Muscle of leg (tissue), 16 donors: ENCODE measurements around the gene UPK3BL1. TPM values are rescaled to one million over a fixed set of nuclear protein-coding genes. Genes with fewer than 3 reads are reported as not detected.
"Not testable (repeated sequence)": the region's sequence is repeated elsewhere in the genome, so short reads cannot be mapped to it uniquely, and the experiment has no call there.

Experiments used
- DNase-seq: peaks from one replicate; pipeline ENCODE4 v3.0.0; 2013
- H3K27ac ChIP-seq: one replicate; pipeline ENCODE4 v1.5.1; 2013; ENCODE audit warnings: mild to moderate bottlenecking, low read length, control low read depth
- H3K27me3 ChIP-seq: one replicate; pipeline ENCODE4 v1.6.1; 2013; ENCODE audit warnings: low read length; ENCODE audit not compliant: control insufficient read depth, insufficient read depth
- H3K36me3 ChIP-seq: one replicate; pipeline ENCODE4 v1.6.1; 2013; ENCODE audit warnings: low read length; ENCODE audit not compliant: control insufficient read depth, insufficient read depth
- H3K4me1 ChIP-seq: one replicate; pipeline ENCODE4 v1.6.1; 2013; ENCODE audit warnings: low read length; ENCODE audit not compliant: control insufficient read depth, insufficient read depth
- H3K4me3 ChIP-seq: one replicate; pipeline ENCODE4 v1.5.1; 2013; ENCODE audit warnings: low read length, control low read depth
- H3K9me3 ChIP-seq: replicated peaks from 2 replicates; pipeline ENCODE4 v1.6.1; 2013; ENCODE audit warnings: low read depth, low read length; ENCODE audit not compliant: control insufficient read depth
- WGBS: methylation state at CpG from one replicate; pipeline ENCODE4 v1.1.5; 2013; ENCODE audit warnings: missing lambda C conversion rate; ENCODE audit not compliant: insufficient coverage; 5-methylcytosine and 5-hydroxymethylcytosine counted together
- long read RNA-seq, 11 donors: transcript quantifications; one replicate each; lab custom pipeline, GENCODE V29; 2026
- polyA plus RNA-seq, 8 donors: library from polyadenylated mRNA; unstranded; fragments of 120-200 nt; gene quantifications; one replicate each; pipeline versions ENCODE4 v1.2.1 to v1.2.3, GENCODE V29; 2013; ENCODE audit warnings: inconsistent platforms in 1 of 8, low replicate concordance in 1 of 8; ENCODE audit not compliant: insufficient read length in 8 of 8, insufficient read depth in 1 of 8
- total RNA-seq: library from RNA; stranded (reverse); fragments of 120-200 nt; gene quantifications from one replicate; pipeline ENCODE4 v1.2.4, GENCODE V29; 2013

UPK3BL1 gene, protein sequence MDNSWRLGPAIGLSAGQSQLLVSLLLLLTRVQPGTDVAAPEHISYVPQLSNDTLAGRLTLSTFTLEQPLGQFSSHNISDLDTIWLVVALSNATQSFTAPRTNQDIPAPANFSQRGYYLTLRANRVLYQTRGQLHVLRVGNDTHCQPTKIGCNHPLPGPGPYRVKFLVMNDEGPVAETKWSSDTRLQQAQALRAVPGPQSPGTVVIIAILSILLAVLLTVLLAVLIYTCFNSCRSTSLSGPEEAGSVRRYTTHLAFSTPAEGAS
- total RNA-seq = 7.3 TPM
- 10 to 100 TPM in 4 of 8 donors, 1 to 10 TPM in 4; 2.2 to 35.0 (median 8.9) TPM for polyA plus RNA-seq
- long read RNA-seq, donor 1, partial matches to known transcripts = 0 of 1 reads
- long read RNA-seq, donor 1, other reads (novel, unspliced or antisense) = 0 of 1 reads
- long read RNA-seq, donor 2, partial matches to known transcripts = 0 of 1 reads
- long read RNA-seq, donor 2, other reads (novel, unspliced or antisense) = 0 of 1 reads
- long read RNA-seq, donor 3, partial matches to known transcripts = 0 of 2 reads
- long read RNA-seq, donor 3, other reads (novel, unspliced or antisense) = 0 of 2 reads
- long read RNA-seq, donor 4 = 0 reads
- long read RNA-seq, donor 5 = 0 reads
- long read RNA-seq, donor 6 = 0 reads
- long read RNA-seq, donor 7 = 0 reads
- long read RNA-seq, donor 8 = 0 reads
- long read RNA-seq, donor 9 = 0 reads
- long read RNA-seq, donor 10 = 0 reads
- long read RNA-seq, donor 11 = 0 reads

GRCh38 chr7:102642691-102643090 lies at the start of gene UPK3BL1:
UPK3BL1 (minus strand) TSS chr7:102642791; CDS start chr7:102642741, 50 bp downstream.
- not testable (repeated sequence) for H3K9me3 ChIP-seq, DNase-seq, H3K27me3 ChIP-seq, H3K36me3 ChIP-seq, H3K27ac ChIP-seq, H3K4me1 ChIP-seq, H3K4me3 ChIP-seq
- WGBS = no CpG with 5 or more reads among the region's 9 CpGs

DNA sequence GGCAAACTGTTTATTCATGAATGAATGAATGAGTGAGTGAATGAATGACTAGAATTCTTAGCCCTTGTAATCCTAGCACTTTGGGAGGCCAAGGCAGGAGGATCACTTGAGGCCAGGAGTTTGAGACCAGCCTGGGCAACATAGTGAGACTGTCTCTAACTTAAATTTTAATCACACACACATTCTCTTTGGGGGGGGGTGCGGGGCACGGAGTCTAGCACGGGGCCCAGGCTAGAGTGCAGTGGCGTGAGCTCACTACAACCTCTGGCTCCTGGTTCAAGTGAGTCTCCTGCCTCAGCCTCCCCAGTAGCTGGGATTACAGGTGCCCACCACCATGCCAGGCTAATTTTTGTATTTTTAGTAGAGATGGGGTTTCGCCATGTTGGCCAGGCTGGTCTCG lies 48.0 kb upstream of the UPK3BL1 start:
- H3K36me3 ChIP-seq, H3K4me3 ChIP-seq, H3K27me3 ChIP-seq, H3K4me1 ChIP-seq, H3K9me3 ChIP-seq, DNase-seq, H3K27ac ChIP-seq: not testable (repeated sequence)
- WGBS = no CpG with 5 or more reads among the region's 6 CpGs

DNA sequence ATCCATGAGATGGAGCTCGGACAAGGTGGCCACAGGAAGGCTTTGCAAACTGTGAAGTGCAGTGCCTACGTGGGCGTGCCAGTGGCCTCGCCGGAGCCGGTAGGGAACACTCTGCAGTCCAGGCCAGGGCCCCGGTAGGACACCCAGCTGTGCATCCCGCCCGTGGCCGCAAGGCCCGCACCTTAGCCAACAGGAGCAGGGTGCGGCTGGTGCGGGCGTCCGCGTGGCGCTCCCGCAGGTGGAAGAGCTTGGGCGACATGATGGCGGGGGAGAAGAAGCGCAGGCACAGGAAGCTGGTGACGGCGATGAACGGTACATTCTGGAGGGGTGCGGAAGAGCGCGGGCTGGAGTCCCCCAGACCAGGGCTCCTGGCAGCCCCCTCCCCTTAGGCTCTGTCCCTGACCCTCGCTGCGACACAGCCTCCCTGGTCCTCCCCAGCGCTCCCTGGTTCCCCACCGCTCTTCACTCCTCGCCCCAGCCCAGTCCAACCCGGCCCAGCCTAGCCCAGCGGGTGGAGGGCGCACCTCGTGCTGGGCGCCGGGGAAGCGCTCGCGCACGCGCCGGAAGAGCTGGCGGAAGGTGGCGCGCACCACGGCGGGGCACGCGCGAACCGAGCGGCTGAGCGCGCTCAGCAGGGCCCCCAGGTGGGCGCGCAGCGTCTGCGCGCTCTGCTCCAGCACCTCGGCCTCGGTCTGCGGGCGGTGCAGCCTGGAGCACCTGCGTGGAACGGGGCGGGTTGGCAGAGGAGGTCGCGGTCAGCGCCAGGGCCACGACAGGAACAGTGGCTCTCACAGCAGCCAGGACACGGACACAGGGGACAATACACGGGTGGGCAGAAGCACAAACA lies 47.1 kb upstream of the UPK3BL1 start:
- H3K36me3 ChIP-seq, H3K9me3 ChIP-seq, DNase-seq, H3K4me1 ChIP-seq, H3K4me3 ChIP-seq, H3K27ac ChIP-seq, H3K27me3 ChIP-seq: not testable (repeated sequence)
- WGBS = no CpG with 5 or more reads among the region's 74 CpGs

DNA sequence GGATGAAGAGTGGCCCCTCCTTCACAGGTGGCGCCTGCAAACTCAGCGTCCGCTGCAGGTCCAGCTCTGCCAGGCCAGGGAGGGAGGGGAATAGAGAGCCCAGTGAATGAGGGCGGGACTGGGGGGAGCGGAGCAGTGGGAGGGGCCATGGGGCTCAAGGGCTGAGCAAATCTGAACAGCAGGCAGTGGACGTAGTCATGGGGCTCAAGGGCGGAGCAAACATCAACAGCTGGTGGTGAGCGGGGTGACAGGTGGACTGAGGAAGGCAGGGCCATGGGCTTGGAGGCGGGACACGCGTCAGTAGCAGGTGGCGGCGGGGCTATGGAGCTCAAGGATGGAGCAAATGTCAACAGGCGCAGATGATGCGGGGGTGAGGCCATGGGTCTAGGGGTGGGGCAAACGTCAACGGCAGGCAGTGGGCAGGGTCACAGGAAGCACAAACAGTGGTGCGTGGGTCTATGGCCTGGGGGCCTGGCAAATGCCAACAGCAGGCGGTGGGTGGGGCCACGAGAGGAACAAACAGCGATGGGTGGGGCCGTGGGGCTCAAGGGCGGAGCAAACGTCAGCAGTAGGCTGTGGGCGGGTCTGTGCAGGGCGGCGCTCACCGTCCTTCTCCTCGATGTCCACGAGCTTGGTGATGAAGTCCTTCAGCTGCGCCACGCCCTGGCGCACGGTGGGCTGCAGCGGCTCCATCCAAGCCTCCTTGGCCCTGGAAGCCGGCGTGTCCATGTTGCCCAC lies 45.9 kb upstream of the UPK3BL1 start:
- not testable (repeated sequence) for H3K36me3 ChIP-seq, H3K9me3 ChIP-seq, H3K27ac ChIP-seq, H3K27me3 ChIP-seq, DNase-seq, H3K4me1 ChIP-seq, H3K4me3 ChIP-seq
- no CpG with 5 or more reads among the region's 37 CpGs for WGBS

- not testable (repeated sequence) for H3K4me3 ChIP-seq, H3K36me3 ChIP-seq, H3K27ac ChIP-seq, H3K27me3 ChIP-seq, H3K9me3 ChIP-seq, H3K4me1 ChIP-seq, DNase-seq
- WGBS = no CpG with 5 or more reads among the region's 5 CpGs
Measured at GRCh38 chr7:102682560-102682959, 40.0 kb upstream of the UPK3BL1 start.

DNA sequence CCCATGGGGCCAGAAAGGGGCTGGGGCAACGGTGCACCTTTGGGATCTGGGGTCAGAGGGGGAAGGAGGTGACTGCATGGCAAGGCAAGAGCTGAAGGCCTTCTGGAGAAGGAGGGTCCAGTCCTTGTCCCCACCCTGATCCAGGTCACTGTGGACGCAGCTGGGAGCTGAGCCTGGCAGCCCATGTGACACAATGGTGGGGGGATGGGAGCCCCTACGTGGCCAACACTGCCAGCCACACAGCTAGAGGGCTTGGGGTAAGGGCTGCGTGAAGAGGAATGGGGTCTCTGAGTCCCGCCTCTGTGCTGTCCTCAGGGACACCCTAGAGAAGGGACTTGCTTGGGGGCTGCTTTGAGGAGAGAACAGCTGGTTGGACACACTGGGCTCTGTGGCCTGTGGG lies 38.2 kb upstream of the UPK3BL1 start:
- not testable (repeated sequence) for DNase-seq, H3K9me3 ChIP-seq, H3K27ac ChIP-seq, H3K27me3 ChIP-seq, H3K4me1 ChIP-seq, H3K36me3 ChIP-seq, H3K4me3 ChIP-seq
- WGBS = no CpG with 5 or more reads among the region's 5 CpGs

DNA sequence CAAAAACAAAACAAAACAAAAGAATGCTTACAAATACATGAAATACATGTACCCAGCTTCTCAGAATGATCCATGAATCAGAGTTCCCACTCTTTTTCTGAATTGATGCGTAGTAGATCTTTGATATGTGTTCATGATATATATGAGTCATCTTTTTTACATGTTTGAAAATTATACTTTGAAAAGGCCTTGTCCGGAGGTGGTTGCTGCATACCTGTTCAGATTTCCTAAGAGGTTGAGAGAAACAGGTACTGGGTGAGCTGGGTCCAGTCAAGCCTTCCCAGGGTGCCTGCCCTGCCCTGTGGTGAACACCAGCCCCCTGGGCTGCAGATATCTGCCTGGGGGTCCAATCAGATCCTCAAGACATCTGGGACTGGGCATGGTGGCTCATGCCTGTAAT lies 33.0 kb upstream of the UPK3BL1 start:
- H3K36me3 ChIP-seq, H3K27ac ChIP-seq, H3K4me3 ChIP-seq, H3K9me3 ChIP-seq, H3K4me1 ChIP-seq, H3K27me3 ChIP-seq, DNase-seq: not testable (repeated sequence)
- WGBS = no CpG with 5 or more reads among the region's 2 CpGs

DNA sequence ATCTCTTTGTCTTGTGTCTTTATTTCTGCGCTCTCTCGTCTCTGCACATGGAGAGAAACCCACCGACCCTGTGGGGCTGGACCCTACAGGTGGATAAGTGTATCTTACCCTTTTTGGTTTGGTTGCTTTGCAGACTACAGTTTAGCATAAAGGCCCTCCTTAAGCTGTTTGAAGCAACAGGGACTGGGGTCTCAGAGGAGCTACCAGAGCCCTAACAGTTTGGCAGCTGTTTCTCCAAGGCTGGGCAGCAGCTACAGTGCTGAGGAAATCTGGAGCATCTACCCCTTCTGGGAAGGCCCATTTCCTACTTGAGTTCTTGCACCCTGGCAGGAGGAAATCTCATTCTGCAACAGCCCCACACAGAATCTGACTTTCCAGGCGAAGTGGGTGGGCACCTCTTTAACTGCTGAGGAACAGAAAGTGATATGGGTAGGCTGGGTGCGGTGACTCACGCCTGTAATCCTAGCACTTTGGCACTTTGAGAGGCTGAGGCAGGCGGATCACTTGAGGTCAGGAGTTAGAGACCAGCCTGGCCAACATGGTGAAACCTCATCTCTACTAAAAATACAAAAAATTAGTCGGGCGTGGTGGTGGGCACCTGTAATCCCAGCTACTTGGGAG lies 31.0 kb upstream of the UPK3BL1 start:
- not testable (repeated sequence) for H3K36me3 ChIP-seq, DNase-seq, H3K9me3 ChIP-seq, H3K4me1 ChIP-seq, H3K27ac ChIP-seq, H3K4me3 ChIP-seq, H3K27me3 ChIP-seq
- no CpG with 5 or more reads among the region's 9 CpGs for WGBS

GRCh38 chr7:102671956-102672307 lies 29.3 kb upstream of the UPK3BL1 start:
- not testable (repeated sequence) for H3K9me3 ChIP-seq, H3K27ac ChIP-seq, H3K36me3 ChIP-seq, DNase-seq, H3K27me3 ChIP-seq, H3K4me3 ChIP-seq, H3K4me1 ChIP-seq
- WGBS = no CpG with 5 or more reads among the region's 9 CpGs
